Measurements from ENCODE around the gene PAQR8. TPM values are rescaled to one million over a fixed set of nuclear protein-coding genes. Genes with fewer than 3 reads are reported as not detected.

PAQR8 gene
- total RNA-seq, 1 experiment from 2014 or later = 3.6 TPM

DNA sequence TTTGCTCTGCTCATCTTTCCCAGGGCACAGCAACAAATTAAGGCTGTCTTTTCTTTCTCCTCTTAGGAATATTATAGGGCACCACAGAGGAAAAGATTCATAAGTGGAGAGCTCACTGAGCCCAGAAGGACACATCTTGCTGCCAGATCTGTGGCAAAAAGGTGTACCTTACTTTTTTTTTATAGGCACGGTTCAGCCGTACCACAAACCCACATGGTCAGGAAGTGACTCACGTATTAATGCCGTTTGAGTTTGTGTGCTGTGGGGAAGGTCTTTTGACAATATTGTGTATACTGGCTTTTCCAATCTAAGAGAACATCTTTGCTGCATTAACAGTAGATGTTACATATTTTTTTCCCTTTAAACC, 28.4 kb downstream of the PAQR8 start:
- intact Hi-C loops (cut with micrococcal nuclease; ENCODE audit: unreplicated experiment) = no loop called here
- Histone ChIP-seq H3K9me3 (ENCODE audit: control insufficient read depth, insufficient read depth, low read depth, low read length) (peaks cover 5% of the 10 kb centered on the region; the same call in 1 of the 2 replicates), H3K27ac (ENCODE audit: low read length) (peak overlapping the region; percentile 81), H3K36me3 (ENCODE audit: control insufficient read depth, insufficient read depth, low read length) (no peaks in the 10 kb centered on the region), H3K27me3 (ENCODE audit: control insufficient read depth, insufficient read depth, low read length) (no peaks in the 10 kb centered on the region), H3K4me1 (ENCODE audit: control insufficient read depth, insufficient read depth, low read length) (peaks cover 15% of the 10 kb centered on the region), H3K4me3 (ENCODE audit: low read depth in 2 of 2, low read length in 2 of 2) (peak overlapping the region in 1 of 2 experiments; percentile 19; a peak in 1 of 4 replicates)
- CTCF ChIA-PET = interaction anchor here (0.5 to 1.1 kb wide), 2 partner anchors 10 to 17 kb away, joined by 3 to 5 read pairs; no protein-coding TSS in a partner anchor
- no peak for TF ChIP-seq CTCF (IDR thresholded peaks at IDR 0.05)
- TF ChIP-seq SIN3A (IDR thresholded peaks at IDR 0.05; ENCODE audit: borderline replicate concordance, insufficient read depth, low read depth, low read length) = no peak
- no peak for TF ChIP-seq POLR2AphosphoS5 (IDR thresholded peaks at IDR 0.05; ENCODE audit: low read depth, low read length)
- no peak for TF ChIP-seq TCF7L2 (IDR thresholded peaks at IDR 0.05; ENCODE audit: low read depth, low read length)
- TF ChIP-seq, protein P1, sequence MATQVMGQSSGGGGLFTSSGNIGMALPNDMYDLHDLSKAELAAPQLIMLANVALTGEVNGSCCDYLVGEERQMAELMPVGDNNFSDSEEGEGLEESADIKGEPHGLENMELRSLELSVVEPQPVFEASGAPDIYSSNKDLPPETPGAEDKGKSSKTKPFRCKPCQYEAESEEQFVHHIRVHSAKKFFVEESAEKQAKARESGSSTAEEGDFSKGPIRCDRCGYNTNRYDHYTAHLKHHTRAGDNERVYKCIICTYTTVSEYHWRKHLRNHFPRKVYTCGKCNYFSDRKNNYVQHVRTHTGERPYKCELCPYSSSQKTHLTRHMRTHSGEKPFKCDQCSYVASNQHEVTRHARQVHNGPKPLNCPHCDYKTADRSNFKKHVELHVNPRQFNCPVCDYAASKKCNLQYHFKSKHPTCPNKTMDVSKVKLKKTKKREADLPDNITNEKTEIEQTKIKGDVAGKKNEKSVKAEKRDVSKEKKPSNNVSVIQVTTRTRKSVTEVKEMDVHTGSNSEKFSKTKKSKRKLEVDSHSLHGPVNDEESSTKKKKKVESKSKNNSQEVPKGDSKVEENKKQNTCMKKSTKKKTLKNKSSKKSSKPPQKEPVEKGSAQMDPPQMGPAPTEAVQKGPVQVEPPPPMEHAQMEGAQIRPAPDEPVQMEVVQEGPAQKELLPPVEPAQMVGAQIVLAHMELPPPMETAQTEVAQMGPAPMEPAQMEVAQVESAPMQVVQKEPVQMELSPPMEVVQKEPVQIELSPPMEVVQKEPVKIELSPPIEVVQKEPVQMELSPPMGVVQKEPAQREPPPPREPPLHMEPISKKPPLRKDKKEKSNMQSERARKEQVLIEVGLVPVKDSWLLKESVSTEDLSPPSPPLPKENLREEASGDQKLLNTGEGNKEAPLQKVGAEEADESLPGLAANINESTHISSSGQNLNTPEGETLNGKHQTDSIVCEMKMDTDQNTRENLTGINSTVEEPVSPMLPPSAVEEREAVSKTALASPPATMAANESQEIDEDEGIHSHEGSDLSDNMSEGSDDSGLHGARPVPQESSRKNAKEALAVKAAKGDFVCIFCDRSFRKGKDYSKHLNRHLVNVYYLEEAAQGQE (IDR thresholded peaks at IDR 0.05; ENCODE audit: insufficient read depth in 1 of 2, low read depth in 2 of 2, low read length in 1 of 2) = no peak
- in situ Hi-C loops (cut with HindIII; ENCODE audit: low pct_unique_long_range_greater_than_20kb, low sequenced_read_pairs) = no loop called here
- peak; percentile 78 for ATAC-seq
- BruUV-seq (replicated peaks) = no TSS peak
- POLR2A ChIA-PET = interaction anchor here (0.5 kb wide), 1 partner anchor 91 kb away, joined by 3 read pairs; no protein-coding TSS in a partner anchor
- no peak for DNase-seq (ENCODE audit: low read depth, low spot score)

GRCh38 chr6:52391599-52391998, 29.6 kb downstream of the PAQR8 start:
- Histone ChIP-seq H3K9me3 (ENCODE audit: control insufficient read depth, insufficient read depth, low read depth, low read length) (peaks cover 5% of the 10 kb centered on the region; the same call in 1 of the 2 replicates), H3K27ac (ENCODE audit: low read length) (peak overlapping the region; percentile 81; the same call in 1 of the 2 replicates), H3K4me1 (ENCODE audit: control insufficient read depth, insufficient read depth, low read length) (peaks cover 15% of the 10 kb centered on the region), H3K27me3 (ENCODE audit: control insufficient read depth, insufficient read depth, low read length) (no peaks in the 10 kb centered on the region), H3K36me3 (ENCODE audit: control insufficient read depth, insufficient read depth, low read length) (no peaks in the 10 kb centered on the region), H3K4me3 (ENCODE audit: low read depth in 2 of 2, low read length in 2 of 2) (no peak overlapping the region)
- no peak for ATAC-seq
- ChIA-PET POLR2A (interaction anchor here (0.5 kb wide), 1 partner anchor 256 kb away, joined by 3 read pairs; no protein-coding TSS in a partner anchor), CTCF (no interaction called here)
- TF ChIP-seq, protein P1 (IDR thresholded peaks at IDR 0.05; ENCODE audit: insufficient read depth in 1 of 2, low read depth in 2 of 2, low read length in 1 of 2) = no peak
- TF ChIP-seq TCF7L2 (IDR thresholded peaks at IDR 0.05; ENCODE audit: low read depth, low read length) (no peak), CTCF (IDR thresholded peaks at IDR 0.05) (no peak), SIN3A (IDR thresholded peaks at IDR 0.05; ENCODE audit: borderline replicate concordance, insufficient read depth, low read depth, low read length) (no peak), POLR2AphosphoS5 (IDR thresholded peaks at IDR 0.05; ENCODE audit: low read depth, low read length) (no peak)
- intact Hi-C loops (cut with micrococcal nuclease; ENCODE audit: unreplicated experiment) (no loop called here), in situ Hi-C loops (cut with HindIII; ENCODE audit: low pct_unique_long_range_greater_than_20kb, low sequenced_read_pairs) (no loop called here)
- DNase-seq (ENCODE audit: low read depth, low spot score) = no peak
- BruUV-seq (replicated peaks) = no TSS peak

Measured in Panc1 (cell line).